Stimulated activated CD4-positive, alpha-beta T cell treated with anti-CD3 and anti-CD28 coated beads, Interleukin-4, amount 100 ng/mL, for 4 hours (primary cell): Measurements from ENCODE around the gene C16orf46.

ENCODE experiments used
- DNase-seq, 2 experiments: peaks; one replicate each; pipeline ENCODE4 v3.0.0-alpha.2; 2020

The C16orf46 gene

DNA sequence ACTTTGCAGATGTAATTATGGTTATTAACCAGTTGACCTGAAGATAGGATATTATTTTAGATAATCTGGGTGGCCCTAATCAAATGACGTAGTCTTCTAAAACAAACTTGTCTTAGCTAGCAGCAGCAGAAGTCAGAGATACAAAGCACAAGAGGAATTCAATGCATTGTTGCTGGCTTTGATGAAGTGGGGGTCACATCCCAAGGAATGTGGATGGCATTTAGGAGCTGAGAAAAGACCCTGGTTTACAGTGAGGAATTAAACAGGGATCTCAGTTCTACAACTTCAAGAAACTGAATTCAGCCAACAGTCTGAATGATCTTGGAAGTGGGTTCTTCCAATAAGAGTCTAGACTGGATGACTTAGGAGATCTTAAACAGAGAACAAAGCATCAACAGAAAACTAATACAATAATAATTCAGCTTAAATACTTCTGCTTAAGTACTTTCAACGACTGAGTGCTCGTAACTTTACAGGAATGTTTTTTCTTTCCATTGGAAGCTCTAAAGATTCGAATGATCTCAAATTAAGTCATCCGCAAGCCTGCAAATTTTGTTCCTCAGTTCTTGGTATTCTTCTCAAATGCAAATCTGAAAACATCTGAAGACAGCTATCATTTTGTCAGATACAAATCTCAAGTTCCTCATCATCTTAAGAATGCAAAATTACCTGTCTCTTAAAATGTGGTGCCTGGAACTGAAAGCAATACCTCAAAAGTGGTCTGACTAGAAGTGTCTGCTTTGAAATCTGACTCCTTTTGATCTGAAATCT, 3.3 kb downstream of the C16orf46 start:
- DNase-seq: no peak

DNA sequence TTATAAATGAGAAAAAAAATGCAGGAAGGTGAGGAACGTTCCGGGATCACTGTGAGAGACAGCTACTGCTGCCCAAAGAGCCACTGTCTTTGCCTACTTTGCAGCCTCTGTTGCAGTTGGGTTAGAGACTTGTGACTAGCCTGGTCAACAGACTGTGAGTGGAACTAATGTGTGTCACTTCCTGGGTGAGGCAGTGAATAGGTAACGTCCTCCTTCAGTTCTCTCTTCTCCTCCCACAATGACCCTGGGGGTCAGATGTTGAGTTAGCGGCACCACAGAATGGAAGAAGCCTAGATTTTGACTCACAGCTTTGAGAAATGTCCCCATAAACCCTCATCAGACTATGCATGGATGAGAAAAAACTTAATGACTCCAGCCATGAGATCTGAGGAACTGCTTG, 5.2 kb downstream of the C16orf46 start:
- DNase-seq: no peak

- DNase-seq: no peak
These were observed 6.1 kb downstream of the C16orf46 start for GRCh38 chr16:81070979-81071378.

GRCh38 chr16:81069063-81069462, 8.0 kb downstream of the C16orf46 start:
- DNase-seq: no peak

GRCh38 chr16:81067166-81067565, 9.9 kb downstream of the C16orf46 start:
- no peak for DNase-seq

DNA sequence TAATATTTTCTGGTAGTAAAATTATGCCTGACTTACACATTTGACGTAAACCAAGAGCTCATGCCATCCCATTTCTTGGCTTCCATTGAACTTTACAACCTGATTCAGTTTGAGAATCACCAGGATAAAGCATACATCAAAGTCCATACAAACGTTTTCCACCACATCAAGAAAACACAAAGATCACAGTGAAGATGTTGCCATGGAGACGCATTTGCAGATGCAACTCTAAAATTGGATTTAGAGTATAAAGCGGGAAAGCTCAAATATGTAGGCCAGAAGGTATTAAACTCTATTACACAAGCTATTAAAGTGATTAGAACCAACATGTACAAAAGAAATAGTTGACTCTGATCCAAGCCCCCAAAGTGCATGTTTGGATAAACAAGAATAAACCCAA, 10.4 kb downstream of the C16orf46 start:
- no peak for DNase-seq

DNA sequence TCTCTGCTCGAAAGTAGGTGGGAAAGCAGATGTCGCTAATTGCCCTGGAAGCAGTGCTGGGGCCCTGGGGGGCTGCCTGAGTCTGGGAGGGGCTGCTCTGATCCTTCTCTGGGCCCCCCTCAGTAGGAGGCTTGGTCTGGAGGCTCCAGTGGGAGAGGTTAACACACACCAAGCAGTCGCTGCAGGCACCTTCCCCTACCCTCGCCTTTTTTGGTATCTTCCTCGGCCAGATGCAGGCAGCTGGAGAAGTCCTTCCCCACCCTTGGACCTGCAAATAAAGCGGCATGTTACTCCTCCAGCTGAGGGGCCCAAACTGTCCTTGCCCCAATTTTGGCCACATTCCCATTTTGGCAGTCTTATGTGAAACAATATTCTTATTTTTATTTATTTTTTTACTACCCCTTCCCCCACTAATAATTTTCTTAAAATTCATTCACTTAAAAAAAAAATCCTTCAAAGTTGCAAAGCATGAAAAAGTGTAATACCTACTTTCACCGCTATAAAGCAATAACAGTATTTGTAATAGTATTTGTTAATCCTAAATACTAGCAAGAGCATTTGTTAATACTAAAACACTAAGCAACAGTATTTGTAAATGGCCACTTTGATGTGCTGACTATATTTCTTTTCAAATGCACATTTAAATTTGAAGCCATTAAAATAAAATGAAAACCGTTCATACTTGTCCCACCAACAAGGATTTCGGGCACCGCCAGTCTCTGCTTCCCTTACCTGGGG, 15.0 kb downstream of the C16orf46 start:
- DNase-seq: no peak

GRCh38 chr16:81061307-81061640, 15.8 kb downstream of the C16orf46 start:
- DNase-seq: no peak

DNA sequence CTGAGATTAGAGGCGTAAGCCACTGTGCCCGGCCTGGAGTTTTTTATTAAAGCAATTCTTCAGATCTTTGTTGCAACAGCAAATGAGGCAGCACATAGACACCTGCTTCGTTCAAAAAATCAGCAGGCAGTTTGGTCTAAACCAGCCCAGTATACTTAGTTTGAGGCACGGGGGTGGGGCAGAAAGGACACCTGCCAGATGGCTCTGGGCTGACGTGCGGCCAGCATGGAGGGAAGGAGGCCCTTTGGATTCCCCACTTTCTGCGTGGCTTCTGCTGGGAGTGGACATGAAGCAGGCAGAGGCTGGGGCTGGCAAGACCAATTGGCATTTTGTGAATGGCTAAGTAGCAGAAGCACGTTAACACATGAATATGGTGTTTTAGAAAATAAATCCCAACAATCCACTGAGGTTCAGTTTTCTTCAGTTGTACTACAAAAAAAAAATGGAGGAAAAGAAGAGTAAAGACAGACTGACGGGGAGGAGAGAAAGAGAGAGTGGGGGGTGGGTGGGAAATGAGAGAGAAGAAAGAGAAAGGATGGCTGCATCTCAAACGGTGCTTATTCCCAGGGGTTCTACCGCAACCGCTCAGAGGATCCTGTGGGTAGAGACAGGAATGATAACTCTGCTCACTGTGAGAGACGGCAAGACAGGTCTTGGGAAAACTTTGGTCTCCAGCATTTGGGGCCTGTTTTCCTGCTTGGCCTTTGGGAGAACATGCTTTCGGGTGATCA, 16.3 kb downstream of the C16orf46 start:
- DNase-seq: no peak

DNA sequence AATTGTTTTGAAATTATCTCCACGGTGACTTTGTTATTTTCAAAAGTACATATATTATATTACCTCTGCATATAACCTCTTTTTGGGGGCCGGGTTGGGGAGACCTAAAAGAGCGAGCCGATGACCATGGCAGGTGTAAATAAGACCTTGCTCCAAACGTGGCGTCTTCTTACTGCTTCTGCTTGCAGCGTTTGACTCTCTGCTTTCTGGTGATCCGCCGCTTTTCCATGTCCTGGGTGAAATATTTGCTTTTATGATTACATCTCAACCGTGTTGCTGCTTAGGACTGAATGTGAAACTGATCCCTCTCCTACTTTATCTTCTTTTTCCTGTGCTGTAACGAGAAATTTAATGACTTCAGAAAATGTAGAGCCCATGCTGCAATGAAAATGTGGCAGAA, 23.3 kb downstream of the C16orf46 start:
- DNase-seq: no peak

- DNase-seq: no peak
These were observed 34.2 kb downstream of the C16orf46 start for GRCh38 chr16:81042821-81043220.

DNA sequence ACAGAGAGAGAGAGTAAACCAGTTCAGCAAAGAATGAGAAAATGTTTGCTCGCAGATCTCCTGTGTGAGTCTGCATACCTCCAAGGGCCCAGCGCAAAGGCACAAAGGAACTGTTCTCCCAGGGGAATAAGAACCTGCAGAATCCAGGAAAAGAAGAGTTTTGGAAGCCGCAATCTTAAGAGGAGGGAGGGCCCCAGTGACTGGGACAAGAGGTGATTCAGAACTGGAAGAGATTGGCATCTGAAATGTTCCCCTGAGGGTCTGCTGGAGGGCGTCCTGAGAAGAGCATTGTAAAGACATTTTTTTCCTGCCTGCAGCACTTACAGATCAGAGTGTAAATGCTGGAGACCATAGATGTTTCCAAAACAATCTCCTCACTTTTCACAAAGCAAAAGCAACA, 35.3 kb downstream of the C16orf46 start:
- DNase-seq: no peak

- no peak for DNase-seq
These were observed 36.2 kb downstream of the C16orf46 start for GRCh38 chr16:81040842-81041241.

DNA sequence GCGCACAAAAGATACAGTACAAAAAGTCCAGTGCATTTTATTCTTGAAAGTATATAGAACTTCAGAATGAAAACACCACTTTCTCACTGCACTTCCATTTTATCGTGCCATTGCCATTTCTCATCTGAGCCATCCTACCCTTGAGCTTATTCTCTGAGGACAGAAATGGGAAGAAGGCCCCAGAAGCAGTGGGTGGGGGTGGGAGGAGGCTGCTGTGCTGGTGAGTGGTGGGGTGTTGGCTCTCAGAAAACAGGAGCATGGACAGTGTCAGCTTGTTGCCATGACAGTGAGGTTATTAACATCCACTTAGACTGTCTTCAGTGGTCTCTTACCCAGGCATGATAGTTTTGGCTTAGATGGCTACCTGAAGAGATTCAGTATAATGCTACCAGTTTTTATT, 36.9 kb downstream of the C16orf46 start:
- DNase-seq: no peak

- DNase-seq: no peak
These were observed 40.2 kb downstream of the C16orf46 start for GRCh38 chr16:81036751-81037350.

- DNase-seq: peak in 1 of 2 experiments; percentile 41
These were observed 40.9 kb downstream of the C16orf46 start for GRCh38 chr16:81035975-81036750.

DNA sequence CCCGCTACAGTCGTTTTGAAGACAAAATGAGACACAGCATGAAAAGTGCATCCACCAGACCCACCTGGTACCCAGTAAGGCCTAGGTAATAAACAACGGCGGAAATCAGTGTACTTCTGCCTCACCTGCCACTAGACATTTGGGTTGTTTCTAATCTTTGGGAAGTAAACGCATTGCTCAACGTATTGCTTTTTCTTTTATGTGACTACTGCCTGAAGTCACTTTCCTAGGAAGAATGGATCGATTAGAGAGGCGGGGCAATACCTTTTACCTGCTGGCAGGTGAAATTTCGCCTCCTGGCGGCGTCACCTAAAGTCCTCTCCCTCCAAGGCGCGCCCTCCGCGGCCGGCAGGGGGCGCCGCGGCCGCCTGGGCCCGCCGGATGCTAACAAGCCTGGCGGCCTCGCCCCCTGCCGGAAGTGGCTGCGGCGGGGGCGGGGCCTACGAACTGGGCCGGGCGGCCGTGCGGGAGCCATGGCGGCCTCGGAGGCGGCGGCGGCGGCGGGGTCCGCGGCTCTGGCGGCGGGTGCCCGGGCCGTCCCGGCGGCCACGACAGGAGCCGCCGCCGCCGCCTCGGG, 41.6 kb downstream of the C16orf46 start, which contains the start of gene ATMIN:
Gene ATMIN (plus strand): TSS at position 445 of the 577 bp plus-strand sequence. CDS start 29 bp downstream, at position 474.
- DNase-seq: peak; percentile 85 to 92

GRCh38 chr16:81029930-81030604, 47.0 kb downstream of the C16orf46 start:
- DNase-seq: no peak

GRCh38 chr16:81026429-81026828, 50.6 kb downstream of the C16orf46 start:
- DNase-seq: no peak

DNA sequence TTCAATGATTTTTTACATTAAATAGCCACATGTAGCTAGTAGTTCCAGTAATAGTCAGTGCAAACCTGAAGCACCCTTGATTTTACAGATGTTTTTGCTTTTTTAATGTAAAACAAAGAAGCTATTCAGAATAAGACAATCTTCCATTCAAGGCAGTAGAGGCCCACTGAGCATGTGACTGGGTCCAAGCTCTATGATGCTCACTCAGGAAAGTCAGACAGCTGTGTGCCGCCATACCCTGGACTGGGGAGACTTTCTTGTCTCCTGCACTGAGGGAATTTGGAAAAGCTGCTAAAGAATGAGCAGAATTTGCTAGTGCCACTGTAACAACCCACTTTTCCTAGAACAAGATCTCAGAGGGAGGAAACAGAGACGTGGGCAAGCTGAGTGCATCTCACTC, 58.5 kb downstream of the C16orf46 start:
- DNase-seq: no peak

- DNase-seq: no peak
These were observed 62.4 kb downstream of the C16orf46 start for GRCh38 chr16:81014672-81015071.
